Activated CD8-positive, alpha-beta T cell treated with anti-CD3 and anti-CD28 coated beads for 36 hours (primary cell): ENCODE measurements around the gene LCN2. TPM values are rescaled to one million over a fixed set of nuclear protein-coding genes. Genes with fewer than 3 reads are reported as not detected.

Experiments used
- ATAC-seq: fragments of 200-7000 bp; cut with Tn5 transposase; one replicate; pipeline ENCODE4 v1.10.0; 2021; ENCODE audit warnings: mild to moderate bottlenecking, moderate library complexity
- CTCF ChIA-PET: fragments of 350-600 bp; sonication (Branson Sonifier 250); formaldehyde crosslinking; loops from one replicate; lab custom pipeline; 2021; ENCODE audit warnings: antibody characterized with exemption; lab: Charles Lee
- POLR2A ChIA-PET: fragments of 350-600 bp; sonication (Branson Sonifier 250); formaldehyde crosslinking; loops from one replicate; lab custom pipeline; 2021; ENCODE audit warnings: antibody characterized with exemption; lab: Charles Lee
- DNase-seq: peaks from one replicate; pipeline ENCODE4 v3.0.0-alpha.2; 2020
- H3K27ac Mint-ChIP-seq: one replicate; pipeline ENCODE4 v1.8.0; 2021; ENCODE audit warnings: mild to moderate bottlenecking, mixed read lengths
- H3K27me3 Mint-ChIP-seq: one replicate; pipeline ENCODE4 v1.8.0; 2021; ENCODE audit warnings: mixed read lengths
- H3K36me3 Mint-ChIP-seq: one replicate; pipeline ENCODE4 v1.8.0; 2021; ENCODE audit warnings: low read depth, mixed read lengths
- H3K4me1 Mint-ChIP-seq: one replicate; pipeline ENCODE4 v1.8.0; 2021; ENCODE audit warnings: low read depth, mixed read lengths
- H3K4me3 Mint-ChIP-seq: one replicate; pipeline ENCODE4 v1.8.0; 2021; ENCODE audit warnings: mild to moderate bottlenecking, moderate library complexity, mixed read lengths
- H3K9me3 Mint-ChIP-seq: one replicate; pipeline ENCODE4 v1.8.0; 2021; ENCODE audit warnings: mixed read lengths
- CTCF ChIP-seq: fragments of 200-600 bp; IDR thresholded peaks from one replicate; pipeline ENCODE4 v1.8.0; 2022; ENCODE audit warnings: antibody characterized with exemption, mild to moderate bottlenecking
- intact Hi-C: fragments of 100-400 bp; cut with micrococcal nuclease; formaldehyde crosslinking; loops from one replicate; pipeline ENCODE4 v1.10.0; 2022
- total RNA-seq, 2 experiments: library from RNA; stranded (reverse); gene quantifications; one replicate each; pipeline ENCODE4 v1.2.3, GENCODE V29; 2021

LCN2 gene
- total RNA-seq, 2 experiments from 2014 or later, result not detected

- ATAC-seq (no peak), DNase-seq (no peak)
- ChIA-PET POLR2A (interaction anchor here (1.0 to 1.4 kb wide), 3 partner anchors 11 to 155 kb away, joined by 3 to 4 read pairs (median 3); no protein-coding TSS in a partner anchor), CTCF (interaction anchor here (1.0 to 1.2 kb wide), 3 partner anchors 69 to 155 kb away, joined by 3 read pairs; no protein-coding TSS in a partner anchor)
- no peak overlapping the region for H3K4me3 Mint-ChIP-seq
- no peaks in the 10 kb centered on the region for H3K9me3 Mint-ChIP-seq
- intact Hi-C loops, result no loop called here
- TF ChIP-seq CTCF, result no peak
- no peak overlapping the region for H3K27ac Mint-ChIP-seq
- H3K36me3 Mint-ChIP-seq, result peaks cover 28% of the 10 kb centered on the region
- peaks cover 29% of the 10 kb centered on the region for H3K4me1 Mint-ChIP-seq
- H3K27me3 Mint-ChIP-seq, result no peaks in the 10 kb centered on the region
Measured at GRCh38 chr9:128185979-128186965, 37.0 kb downstream of the LCN2 start.

DNA sequence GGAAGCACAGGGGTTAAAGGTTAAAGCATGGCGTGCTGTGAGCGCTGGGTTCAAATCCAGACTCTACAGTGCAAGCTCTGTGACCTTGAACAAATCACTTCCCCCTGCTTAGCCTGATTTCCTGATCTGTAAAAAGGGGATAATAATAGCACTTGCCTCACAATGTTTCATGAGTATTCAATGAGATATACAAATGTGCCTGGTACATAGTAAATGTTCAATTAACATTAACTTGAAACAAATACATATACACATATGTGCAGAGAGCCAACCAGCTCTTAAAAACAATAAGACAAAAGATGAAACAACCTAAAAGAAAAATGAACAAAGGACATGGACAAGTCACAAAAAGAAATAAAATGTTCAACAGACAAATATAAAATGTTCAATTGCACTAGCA lies 38.1 kb downstream of the LCN2 start:
- ChIA-PET POLR2A (interaction anchor here (0.6 to 1.4 kb wide), 4 partner anchors 16 to 177 kb away, joined by 3 to 4 read pairs (median 4); no protein-coding TSS in a partner anchor), CTCF (interaction anchor here (1.2 kb wide), 1 partner anchor 70 kb away, joined by 3 read pairs; no protein-coding TSS in a partner anchor)
- H3K9me3 Mint-ChIP-seq, result no peaks in the 10 kb centered on the region
- no peak for ATAC-seq
- peaks cover 28% of the 10 kb centered on the region for H3K36me3 Mint-ChIP-seq
- no peaks in the 10 kb centered on the region for H3K27me3 Mint-ChIP-seq
- intact Hi-C loops, result no loop called here
- H3K4me3 Mint-ChIP-seq, result no peak overlapping the region
- DNase-seq, result no peak
- H3K27ac Mint-ChIP-seq, result no peak overlapping the region
- TF ChIP-seq CTCF, result no peak
- peaks cover 33% of the 10 kb centered on the region for H3K4me1 Mint-ChIP-seq

DNA sequence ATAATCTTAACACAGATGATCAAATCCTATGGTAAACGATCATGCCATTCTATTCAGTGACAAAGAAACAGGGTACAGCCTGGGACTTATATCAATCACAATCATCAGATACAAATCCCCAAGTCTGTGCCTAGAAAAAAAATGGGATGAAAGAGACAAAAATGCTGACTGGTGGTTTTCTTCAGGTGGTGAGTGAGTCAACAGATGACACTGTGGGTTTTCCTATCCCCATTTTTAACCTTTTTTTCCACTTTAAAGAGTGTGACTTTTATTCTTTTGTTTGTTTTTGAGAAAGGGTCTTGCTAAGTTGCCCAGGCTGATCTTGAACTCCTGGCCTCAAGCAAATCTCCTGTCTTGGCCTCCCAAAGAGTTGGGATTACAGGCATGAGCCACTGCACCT lies 39.0 kb downstream of the LCN2 start:
- POLR2A ChIA-PET, result interaction anchor here (1.1 to 1.4 kb wide), 2 partner anchors 17 to 27 kb away, joined by 4 read pairs; no protein-coding TSS in a partner anchor
- Mint-ChIP-seq H3K4me3 (no peak overlapping the region), H3K27ac (peak overlapping the region; percentile 25), H3K9me3 (no peaks in the 10 kb centered on the region), H3K27me3 (no peaks in the 10 kb centered on the region), H3K36me3 (peaks cover 26% of the 10 kb centered on the region), H3K4me1 (peaks cover 39% of the 10 kb centered on the region)
- DNase-seq (no peak), ATAC-seq (no peak)
- TF ChIP-seq CTCF, result no peak
- intact Hi-C loops, result no loop called here
- CTCF ChIA-PET, result interaction anchor here (0.7 kb wide), 1 partner anchor 511 kb away, joined by 3 read pairs; no protein-coding TSS in a partner anchor

DNA sequence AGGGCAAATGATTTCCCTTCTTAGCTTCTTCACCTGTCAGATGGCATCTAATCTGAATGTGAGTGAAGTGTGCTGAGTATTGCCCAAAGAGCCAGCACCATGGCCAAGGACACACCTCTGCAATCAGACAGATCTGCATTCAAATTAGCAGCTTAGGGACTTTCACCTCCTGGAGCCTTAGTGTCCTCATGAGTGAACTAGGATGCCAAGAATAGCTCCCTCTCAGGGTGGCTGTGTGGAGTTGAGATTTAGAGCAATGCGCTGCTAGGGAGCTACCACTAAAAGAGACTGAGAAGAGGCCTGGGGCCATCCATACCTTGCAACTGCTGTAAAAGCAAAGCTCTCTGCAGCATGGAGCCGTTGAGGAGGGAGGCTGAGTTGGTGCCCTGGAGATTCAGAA lies 40.8 kb downstream of the LCN2 start:
- intact Hi-C loops, result no loop called here
- H3K4me1 Mint-ChIP-seq, result peaks cover 38% of the 10 kb centered on the region
- ChIA-PET CTCF (interaction anchor here (0.6 to 1.8 kb wide), 16 partner anchors 9 to 512 kb away, joined by 3 to 9 read pairs (median 4); partner anchors contain the start of genes BBLN, CERCAM, DNM1 and PKN3), POLR2A (interaction anchor here (0.7 to 2.6 kb wide), 9 partner anchors 11 to 152 kb away, joined by 3 to 13 read pairs (median 4); partner anchors contain the start of genes GOLGA2 and SWI5)
- no peak for TF ChIP-seq CTCF
- H3K9me3 Mint-ChIP-seq, result no peaks in the 10 kb centered on the region
- peak overlapping the region; percentile 64 for H3K27ac Mint-ChIP-seq
- DNase-seq (peak; percentile 15), ATAC-seq (no peak)
- H3K36me3 Mint-ChIP-seq, result peaks cover 24% of the 10 kb centered on the region
- peak overlapping the region; percentile 97 for H3K4me3 Mint-ChIP-seq
- H3K27me3 Mint-ChIP-seq, result no peaks in the 10 kb centered on the region
